ENCODE measurements around the gene DCTN3. TPM values are rescaled to one million over a fixed set of nuclear protein-coding genes. Genes with fewer than 3 reads are reported as not detected.

DCTN3 gene
- total and polyA plus RNA-seq, 2 experiments from 2014 or later = 75.0 to 83.1 TPM

GRCh38 chr9:34590381-34591247 is 29.7 kb downstream of the DCTN3 start:
- TF ChIP-seq EZH2phosphoT487 (IDR thresholded peaks at IDR 0.05; ENCODE audit: low read depth, severe bottlenecking, unreplicated experiment) (no peak), EZH2 (IDR thresholded peaks at IDR 0.05; ENCODE audit: borderline replicate concordance) (no peak), CTCF (IDR thresholded peaks at IDR 0.05; ENCODE audit: poor library complexity) (no peak)
- H3K9me2 ChIP-seq (replicated peaks; ENCODE audit: insufficient read depth) = no peaks in the 10 kb centered on the region
- H3K79me2 ChIP-seq = no peaks in the 10 kb centered on the region
- H3K9me3 ChIP-seq (ENCODE audit: low read depth) = no peaks in the 10 kb centered on the region
- H3K27me3 ChIP-seq = peaks cover 87% of the 10 kb centered on the region
- peaks cover 40% of the 10 kb centered on the region for H3K4me1 ChIP-seq (ENCODE audit: insufficient read depth)
- no peak for DNase-seq (ENCODE audit: low spot score)
- H4K20me1 ChIP-seq (ENCODE audit: insufficient read depth, poor library complexity, severe bottlenecking) = no peaks in the 10 kb centered on the region
- WGBS (ENCODE audit: low lambda C conversion rate, missing lambda C conversion rate) = 13% methylated on average over 40 of the region's 40 CpGs
- H3K27ac ChIP-seq = no peak overlapping the region
- H2AFZ ChIP-seq = peak overlapping the region; percentile 35
- H3K4me2 ChIP-seq = peak overlapping the region; percentile 93
- no peaks in the 10 kb centered on the region for H3K36me3 ChIP-seq (replicated peaks; ENCODE audit: insufficient read depth, low read depth)
- peak overlapping the region; percentile 49 for H3K4me3 ChIP-seq

GRCh38 chr9:34589636-34590380 is 30.5 kb downstream of the DCTN3 start, which contains the start of gene CNTFR:
Gene CNTFR, minus strand, starts transcription at chr9:34589724. Its CDS starts 20,743 bp downstream, at chr9:34568981.
- TF ChIP-seq CTCF (IDR thresholded peaks at IDR 0.05; ENCODE audit: poor library complexity) (no peak), EZH2 (IDR thresholded peaks at IDR 0.05; ENCODE audit: borderline replicate concordance) (peak; percentile 7)
- Histone ChIP-seq H3K27ac (no peak within 1 kb of the TSS), H4K20me1 (ENCODE audit: insufficient read depth, poor library complexity, severe bottlenecking) (no peaks in the 10 kb centered on the region), H3K4me3 (peak within 1 kb of the TSS; percentile 49), H3K4me1 (ENCODE audit: insufficient read depth) (peaks cover 40% of the 10 kb centered on the region), H2AFZ (peak within 1 kb of the TSS; percentile 35), H3K79me2 (no peaks in the 10 kb centered on the region), H3K27me3 (peaks cover 93% of the 10 kb centered on the region), H3K36me3 (replicated peaks; ENCODE audit: insufficient read depth, low read depth) (no peaks in the 10 kb centered on the region), H3K9me3 (ENCODE audit: low read depth) (no peaks in the 10 kb centered on the region), H3K9me2 (replicated peaks; ENCODE audit: insufficient read depth) (no peaks in the 10 kb centered on the region), H3K4me2 (peak within 1 kb of the TSS; percentile 93)
- DNase-seq (ENCODE audit: low spot score) = peak; percentile 69
- 3% methylated on average over 52 of the region's 104 CpGs for WGBS (ENCODE audit: low lambda C conversion rate, missing lambda C conversion rate)

- no peaks in the 10 kb centered on the region for H3K9me3 ChIP-seq (ENCODE audit: low read depth)
- H3K27me3 ChIP-seq = peaks cover 93% of the 10 kb centered on the region
Observed at GRCh38 chr9:34588671-34589635, 31.3 kb downstream of the DCTN3 start.

More at GRCh38 chr9:34588671-34589635, 31.3 kb downstream of the DCTN3 start:
- Histone ChIP-seq H3K36me3 (replicated peaks; ENCODE audit: insufficient read depth, low read depth) (no peaks in the 10 kb centered on the region), H3K9me2 (replicated peaks; ENCODE audit: insufficient read depth) (no peaks in the 10 kb centered on the region), H3K79me2 (no peaks in the 10 kb centered on the region), H4K20me1 (ENCODE audit: insufficient read depth, poor library complexity, severe bottlenecking) (no peaks in the 10 kb centered on the region), H3K4me3 (peak overlapping the region; percentile 42), H3K4me1 (ENCODE audit: insufficient read depth) (peaks cover 40% of the 10 kb centered on the region), H3K4me2 (peak overlapping the region; percentile 93), H2AFZ (no peak overlapping the region), H3K27ac (no peak overlapping the region)
- WGBS (ENCODE audit: low lambda C conversion rate, missing lambda C conversion rate) = 2% methylated on average over 73 of the region's 86 CpGs
- DNase-seq (ENCODE audit: low spot score) = no peak
- TF ChIP-seq CTCF (IDR thresholded peaks at IDR 0.05; ENCODE audit: poor library complexity) (no peak), EZH2 (IDR thresholded peaks at IDR 0.05; ENCODE audit: borderline replicate concordance) (no peak), EZH2phosphoT487 (IDR thresholded peaks at IDR 0.05; ENCODE audit: low read depth, severe bottlenecking, unreplicated experiment) (no peak)
